NCI-H1930 (cell line): ENCODE data around the gene CYB5R4.

Source experiments
- DNase-seq, 2 experiments: peaks; one replicate each; lab custom pipeline; 2025; lab: John Stamatoyannopoulos, UW

CYB5R4 gene, protein sequence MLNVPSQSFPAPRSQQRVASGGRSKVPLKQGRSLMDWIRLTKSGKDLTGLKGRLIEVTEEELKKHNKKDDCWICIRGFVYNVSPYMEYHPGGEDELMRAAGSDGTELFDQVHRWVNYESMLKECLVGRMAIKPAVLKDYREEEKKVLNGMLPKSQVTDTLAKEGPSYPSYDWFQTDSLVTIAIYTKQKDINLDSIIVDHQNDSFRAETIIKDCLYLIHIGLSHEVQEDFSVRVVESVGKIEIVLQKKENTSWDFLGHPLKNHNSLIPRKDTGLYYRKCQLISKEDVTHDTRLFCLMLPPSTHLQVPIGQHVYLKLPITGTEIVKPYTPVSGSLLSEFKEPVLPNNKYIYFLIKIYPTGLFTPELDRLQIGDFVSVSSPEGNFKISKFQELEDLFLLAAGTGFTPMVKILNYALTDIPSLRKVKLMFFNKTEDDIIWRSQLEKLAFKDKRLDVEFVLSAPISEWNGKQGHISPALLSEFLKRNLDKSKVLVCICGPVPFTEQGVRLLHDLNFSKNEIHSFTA

DNA sequence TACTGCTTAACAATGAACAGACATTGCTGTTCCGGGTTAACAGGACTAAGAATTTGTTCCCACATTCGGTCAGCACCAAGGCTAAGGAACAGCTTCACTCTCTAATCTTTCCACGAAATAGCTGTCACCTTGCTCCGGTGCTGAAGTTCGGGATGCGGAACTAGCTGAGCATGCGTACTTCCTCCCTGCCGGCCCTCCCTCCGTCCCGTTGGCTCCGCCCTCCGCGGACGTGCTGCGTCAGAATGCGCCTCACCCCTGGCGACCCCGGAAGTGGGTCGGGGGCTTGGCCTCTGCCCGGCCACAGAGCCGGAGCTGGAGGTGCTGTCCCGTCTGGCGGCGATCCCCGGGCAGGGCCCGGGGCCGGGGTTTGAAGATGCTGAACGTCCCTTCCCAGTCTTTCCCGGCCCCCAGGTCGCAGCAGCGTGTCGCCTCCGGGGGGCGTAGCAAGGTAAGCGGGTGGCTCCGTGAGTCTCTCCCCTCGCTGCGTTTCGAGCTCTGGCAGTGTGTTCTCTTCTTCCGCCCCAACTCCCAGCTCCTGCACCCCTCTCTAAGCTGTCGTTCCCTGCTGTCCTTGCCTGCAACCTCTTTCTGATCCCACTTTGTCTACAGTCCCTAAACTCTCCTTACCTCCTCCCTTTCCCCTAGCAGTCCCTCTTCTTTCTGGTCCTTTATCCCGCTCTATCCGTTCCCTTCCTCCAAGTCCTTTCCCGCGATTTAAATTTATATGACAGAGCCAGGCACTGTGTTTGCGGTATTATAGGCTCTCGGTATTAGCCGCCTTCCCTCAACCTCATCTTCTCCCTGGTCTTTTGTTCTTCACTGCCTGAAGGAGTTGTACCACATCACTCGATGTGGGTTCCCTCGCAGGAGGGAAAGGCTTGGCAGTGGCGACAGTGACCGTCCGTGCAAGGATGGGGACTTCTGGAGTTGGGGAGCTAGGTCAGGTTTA, at the start of gene CYB5R4:
TSS of gene CYB5R4 (plus strand) at position 280 of the 949 bp plus-strand sequence. CDS start at position 374, 94 bp downstream.
- DNase-seq: peak; percentile 72 to 84

DNA sequence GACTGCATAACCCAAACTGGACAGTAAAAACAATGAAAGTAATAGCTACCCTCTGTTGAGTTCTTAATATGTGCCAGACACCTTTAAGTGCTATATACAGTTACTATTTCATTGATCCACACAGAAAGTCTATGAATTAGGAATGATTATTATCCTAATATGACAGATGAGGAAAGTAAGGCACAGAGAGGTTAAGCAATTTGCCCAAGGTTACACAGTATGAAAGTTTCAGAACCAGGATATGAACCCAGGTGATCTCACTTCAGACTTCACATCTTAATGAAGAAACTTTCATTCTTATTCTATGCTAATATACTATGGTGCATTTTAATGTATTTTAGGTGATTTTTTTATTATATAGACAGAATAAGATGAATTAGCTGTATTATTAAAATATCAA, 46.9 kb upstream of the CYB5R4 start:
- DNase-seq: no peak

DNA sequence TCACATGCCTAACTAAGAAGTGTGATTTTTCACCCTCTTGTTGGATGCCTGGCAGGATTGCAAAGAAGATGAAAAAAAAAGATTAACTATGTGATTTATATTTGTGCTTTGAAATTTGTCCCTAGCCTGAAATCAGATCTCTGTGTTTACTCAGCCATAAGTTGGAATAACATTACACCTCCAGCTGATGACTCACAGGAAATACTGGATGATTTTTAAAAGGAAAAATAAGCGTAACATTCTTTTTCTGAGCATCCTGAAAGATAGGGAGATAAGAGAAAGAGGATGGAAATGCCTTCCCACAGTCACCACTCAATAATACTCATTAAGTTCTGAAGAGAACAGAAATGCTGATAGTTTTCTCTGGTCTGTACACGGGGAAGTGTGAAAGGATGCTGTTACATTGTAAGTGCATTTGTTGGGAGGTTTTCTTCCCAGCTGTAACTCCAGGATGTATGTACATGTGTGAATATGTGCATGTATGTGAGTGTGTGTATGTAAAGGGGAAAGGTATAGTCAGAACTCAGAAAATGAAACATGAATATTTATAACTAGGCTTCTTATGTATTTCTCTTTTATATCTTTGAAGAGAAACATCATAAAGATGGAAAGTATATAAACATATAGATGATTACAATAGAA, 43.7 kb upstream of the CYB5R4 start:
- no peak for DNase-seq

DNA sequence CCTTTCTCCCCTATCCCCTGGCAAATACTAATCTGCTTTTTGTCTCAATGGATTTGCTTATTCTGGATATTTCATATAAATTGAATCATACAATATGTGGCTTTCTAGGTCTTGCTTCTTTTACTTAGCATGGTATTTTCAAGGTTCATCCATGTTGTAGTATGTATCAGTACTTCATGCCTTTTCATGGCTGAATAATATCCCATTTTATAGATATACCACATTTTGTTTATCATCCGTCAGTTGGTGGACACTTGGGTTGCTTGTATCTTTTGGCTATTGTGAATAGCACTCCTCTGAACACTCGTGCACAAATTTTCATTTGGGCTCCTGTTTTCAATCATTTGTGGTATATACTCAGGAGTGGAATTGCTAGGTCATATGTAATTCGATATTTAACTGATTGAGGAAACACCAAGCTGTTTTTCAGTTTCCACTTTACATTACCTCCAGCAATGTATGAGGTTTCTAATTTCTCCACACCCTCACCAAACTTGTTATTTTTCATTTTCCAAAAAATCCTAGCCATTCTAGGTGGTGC, 36.8 kb upstream of the CYB5R4 start:
- DNase-seq: no peak

DNA sequence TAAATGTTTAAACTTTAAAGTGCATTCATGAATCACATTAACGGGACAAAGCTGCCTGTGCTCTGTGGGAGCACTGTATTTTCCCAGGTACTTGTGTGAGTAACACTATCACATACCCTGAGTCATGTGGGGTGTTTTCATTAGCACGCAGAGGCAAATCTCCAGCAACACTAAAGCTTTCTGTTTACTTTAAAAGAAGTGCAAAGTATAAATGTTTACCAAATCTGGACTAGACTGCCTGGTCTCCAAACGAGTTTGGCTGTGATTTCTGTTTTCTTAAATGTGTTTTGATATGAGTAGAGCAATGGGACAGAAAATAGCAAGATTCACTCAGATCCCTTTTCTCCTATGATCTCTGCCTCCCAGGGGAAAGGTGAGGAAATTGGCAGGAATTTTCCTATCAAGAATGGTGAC, 35.1 kb upstream of the CYB5R4 start:
- DNase-seq: no peak

DNA sequence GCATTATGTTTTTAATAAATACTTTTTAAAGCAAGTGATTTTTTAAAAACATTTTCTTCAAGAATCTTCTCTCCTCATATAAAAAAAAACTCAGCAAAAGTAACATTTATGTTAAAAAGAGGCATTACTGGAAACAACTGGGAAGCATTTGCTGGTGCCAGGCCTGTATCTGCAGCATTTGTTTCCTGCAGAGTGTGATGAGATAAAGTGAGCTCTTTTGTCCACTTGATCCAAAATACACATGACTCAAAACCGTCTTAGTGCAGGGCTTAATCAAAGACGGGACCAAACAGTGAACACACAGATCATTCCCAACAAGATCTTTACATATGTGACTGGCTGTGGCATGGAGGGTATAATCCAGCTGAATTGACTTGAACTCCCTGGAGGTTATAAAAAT, 34.7 kb upstream of the CYB5R4 start:
- DNase-seq: no peak

DNA sequence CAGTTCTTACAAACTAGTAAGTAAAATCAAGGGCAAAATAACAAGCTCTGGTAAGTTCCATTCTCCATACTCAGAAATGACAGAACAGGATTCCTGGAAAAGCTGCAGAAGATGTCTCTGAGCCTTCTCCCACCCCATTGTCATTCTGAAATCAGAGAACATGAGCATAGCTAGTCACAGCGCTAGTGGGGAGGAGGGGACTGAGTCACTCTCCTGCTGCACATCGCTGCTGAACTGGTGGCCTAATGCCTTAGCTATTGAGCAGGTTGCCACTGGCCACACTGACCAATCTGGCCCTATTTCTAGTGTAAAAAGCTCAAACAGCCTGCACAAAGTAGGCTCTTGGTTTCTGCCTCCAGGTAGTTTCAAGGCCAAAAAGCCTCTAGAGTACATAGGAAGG, 32.4 kb upstream of the CYB5R4 start:
- no peak for DNase-seq

DNA sequence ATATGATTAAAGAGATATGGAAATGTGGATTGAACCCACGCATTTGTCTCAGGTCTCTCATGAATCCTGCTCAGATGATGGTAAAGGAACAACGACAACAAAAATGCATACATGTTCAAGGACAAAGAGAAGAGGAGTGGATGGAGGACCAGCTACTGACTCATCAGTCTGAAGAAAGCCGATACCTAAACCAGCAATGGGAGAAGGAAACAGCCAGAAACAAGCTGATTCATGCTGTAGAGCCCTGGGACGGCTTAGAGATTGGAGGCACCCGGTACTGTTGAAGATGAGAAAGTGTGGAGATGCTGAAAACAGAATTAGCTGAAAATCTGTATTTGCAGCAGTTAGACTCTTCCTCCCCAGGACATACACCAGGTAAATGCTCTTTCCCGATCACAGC, 20.8 kb upstream of the CYB5R4 start:
- no peak for DNase-seq

DNA sequence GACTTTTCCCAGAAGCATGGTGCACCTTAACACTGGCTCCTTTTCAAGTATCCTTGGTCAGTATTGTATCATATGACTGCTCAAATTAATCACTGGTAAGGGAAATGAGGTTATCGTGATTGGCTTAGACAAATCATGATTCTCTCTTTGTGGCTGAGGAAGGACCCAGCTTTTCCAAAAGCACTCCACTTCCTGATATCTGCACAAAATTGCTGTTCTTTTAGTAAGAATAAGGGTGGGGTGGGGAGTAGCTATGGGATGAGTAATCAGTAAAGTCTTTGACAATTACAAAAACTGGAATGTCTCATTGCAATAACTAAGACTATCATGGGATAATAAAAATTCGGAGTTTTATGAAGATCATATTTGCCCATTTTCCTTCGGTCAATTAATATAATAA, 15.3 kb upstream of the CYB5R4 start:
- DNase-seq: no peak

DNA sequence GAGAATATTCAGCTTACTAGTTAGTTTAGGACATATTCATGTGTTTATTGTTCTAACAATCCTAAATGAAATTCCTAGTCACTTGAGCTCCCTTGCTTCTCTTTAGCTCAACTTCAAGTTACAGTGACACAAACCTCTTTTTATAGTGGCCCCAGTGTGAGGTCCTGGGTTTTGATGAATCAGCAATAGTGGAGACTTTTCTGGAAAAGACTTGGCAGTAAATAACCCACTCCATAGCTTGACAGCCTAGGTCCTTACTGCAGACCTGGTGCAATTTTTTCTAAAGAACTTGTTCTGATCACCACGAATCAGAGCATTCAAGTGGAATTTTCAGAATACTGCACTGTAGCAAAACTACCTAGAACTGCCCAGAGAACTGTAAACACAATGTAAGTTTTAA, 13.2 kb upstream of the CYB5R4 start:
- no peak for DNase-seq

DNA sequence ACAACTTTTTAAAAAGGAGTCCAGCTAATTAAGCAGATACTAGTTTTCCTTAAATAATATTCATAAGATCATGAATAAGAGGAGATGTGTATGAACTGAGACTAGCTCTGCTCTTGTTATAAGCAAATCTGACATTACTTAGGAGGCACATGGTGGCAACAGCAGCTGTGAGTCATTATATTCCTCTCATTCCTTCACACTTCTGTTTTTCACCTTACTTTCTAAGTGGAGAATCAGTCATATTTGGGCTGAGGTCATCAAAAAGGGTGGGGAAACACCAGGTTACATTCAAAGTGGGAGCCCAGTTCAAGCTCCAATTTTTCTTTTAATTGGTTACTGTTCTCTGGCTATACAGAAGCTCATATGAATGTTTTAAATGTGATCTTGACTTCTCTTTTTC, 12.3 kb upstream of the CYB5R4 start:
- DNase-seq: no peak

DNA sequence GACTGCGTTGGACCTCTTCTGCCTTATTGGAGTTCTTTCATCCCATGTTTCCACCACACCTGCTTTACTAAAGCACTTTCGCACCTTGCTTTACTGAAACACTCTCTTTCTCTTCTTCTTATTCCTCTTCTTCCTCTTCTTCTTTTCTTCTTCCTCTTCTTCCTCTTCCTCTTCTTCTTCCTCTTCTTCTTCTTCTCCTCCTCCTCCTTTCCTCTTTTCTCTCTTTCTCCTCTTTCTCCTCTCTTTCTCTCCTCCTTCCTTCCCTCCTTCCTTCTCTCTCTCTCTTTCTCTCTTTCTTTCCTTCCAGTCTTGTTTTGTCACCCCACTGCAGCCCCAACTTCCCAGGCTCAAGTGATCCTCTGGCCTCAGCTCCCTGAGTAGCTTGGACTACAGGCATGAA, 10.4 kb upstream of the CYB5R4 start:
- DNase-seq: no peak

DNA sequence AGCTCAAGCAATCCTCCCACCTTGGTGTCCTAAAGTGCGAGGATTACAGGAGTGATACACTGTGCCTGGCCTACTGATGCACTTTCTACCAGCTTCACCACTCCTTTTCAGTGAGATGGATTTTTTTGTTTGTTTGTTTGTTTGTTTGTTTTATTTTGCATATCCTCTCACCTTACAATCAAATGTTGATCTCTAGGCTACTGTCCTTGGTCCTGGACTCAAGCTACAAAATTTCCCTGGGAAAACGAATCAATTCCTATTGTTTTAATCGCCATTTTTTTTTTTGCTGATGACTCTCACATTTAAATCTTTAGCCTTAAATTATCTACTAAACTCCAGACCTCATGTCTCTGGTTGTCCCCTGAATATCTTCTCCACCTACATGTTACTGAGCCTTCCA, 9.9 kb upstream of the CYB5R4 start:
- no peak for DNase-seq

DNA sequence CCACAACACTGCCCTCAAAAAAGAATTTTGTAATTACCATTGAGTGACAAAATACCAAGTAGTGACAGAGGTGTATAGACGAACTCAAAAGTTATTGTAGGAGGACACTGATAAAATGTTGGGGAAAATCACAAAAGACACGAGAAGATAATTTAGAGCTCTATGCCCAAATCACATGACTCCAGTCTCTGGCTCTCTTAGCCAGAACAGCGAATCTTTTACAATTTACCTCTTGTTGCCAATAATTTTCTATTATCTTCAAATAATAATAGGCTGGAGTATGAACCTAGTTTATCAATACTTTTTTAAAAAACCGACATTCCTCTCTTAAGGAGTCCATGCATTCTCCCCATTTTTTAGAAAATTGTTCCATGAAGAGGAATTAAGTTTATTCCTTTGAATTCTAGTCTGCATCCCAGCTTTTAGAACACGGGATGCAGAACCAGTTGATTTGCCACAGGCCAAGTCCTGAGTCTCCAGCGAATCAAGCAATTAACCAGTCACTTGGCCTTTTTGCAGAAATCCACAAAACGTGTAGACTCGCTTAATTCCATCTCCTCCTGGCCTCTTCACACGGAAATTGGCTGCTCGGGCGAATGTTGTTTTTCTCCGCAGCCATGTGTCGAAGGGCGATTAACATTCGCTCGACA, 6.8 kb upstream of the CYB5R4 start:
- DNase-seq: no peak

DNA sequence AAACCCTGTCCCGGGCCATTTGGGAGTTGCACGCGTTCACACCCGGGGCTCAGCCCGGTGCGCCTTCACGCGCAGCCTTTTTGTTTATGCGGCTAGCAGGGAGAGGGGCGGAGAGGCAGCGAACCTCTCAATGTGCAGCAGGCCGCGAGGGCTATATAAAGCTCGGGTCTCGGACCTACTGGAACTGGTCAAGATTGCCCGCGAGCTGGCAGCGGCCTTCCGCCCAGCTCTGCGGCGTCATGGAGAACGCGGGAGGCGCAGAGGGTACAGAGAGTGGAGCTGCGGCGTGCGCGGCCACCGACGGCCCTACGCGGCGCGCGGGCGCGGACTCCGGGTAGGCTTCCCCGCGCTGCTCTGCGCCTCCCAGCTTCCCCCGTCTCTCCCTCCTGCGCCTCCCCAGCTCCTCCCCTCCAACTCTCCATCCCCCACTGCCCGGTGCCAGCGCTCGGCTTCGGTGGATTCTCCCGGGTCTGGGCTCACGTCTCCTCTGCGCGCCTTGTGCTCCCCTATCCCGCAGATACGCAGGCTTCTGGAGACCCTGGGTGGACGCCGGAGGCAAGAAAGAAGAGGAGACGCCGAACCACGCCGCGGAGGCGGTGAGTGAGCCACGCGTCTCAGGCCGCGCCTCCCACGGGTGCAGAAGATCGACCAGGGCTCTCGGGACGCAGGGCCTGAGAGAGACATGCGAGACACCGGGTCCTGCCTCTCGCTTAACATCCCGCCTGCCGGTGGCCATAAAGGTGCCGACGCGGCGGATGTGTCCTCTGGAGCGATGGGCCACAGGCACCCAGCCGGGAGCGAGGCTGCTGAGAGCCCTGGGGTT, 6.1 kb upstream of the CYB5R4 start, which contains the start of gene RIPPLY2:
TSS of gene RIPPLY2 (plus strand) at position 183 of the 823 bp plus-strand sequence. CDS start at position 240, 57 bp downstream.
- peak; percentile 25 to 50 for DNase-seq

DNA sequence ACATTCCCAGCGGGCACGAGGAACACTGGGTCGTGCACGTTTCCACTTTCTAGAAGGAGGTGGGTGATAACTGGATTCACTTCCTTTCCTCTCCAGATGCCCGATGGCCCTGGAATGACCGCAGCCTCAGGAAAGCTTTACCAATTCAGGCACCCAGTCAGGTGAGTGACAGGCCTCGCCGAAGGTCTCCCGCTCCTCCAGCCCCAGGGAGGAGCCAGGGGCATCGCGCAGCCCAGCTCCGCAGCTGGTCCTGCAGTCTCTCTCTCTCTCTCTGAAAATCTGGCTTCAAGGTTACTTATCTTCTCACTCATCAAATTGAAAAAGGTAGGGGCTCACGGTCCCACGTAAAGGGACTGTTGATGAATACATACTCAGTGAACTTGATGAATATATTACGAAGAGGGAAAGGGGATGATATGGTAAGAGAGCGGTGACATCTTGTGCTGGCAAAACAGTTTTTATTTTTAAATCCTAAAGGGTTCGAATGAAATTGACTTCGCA, 5.4 kb upstream of the CYB5R4 start:
- DNase-seq: no peak

DNA sequence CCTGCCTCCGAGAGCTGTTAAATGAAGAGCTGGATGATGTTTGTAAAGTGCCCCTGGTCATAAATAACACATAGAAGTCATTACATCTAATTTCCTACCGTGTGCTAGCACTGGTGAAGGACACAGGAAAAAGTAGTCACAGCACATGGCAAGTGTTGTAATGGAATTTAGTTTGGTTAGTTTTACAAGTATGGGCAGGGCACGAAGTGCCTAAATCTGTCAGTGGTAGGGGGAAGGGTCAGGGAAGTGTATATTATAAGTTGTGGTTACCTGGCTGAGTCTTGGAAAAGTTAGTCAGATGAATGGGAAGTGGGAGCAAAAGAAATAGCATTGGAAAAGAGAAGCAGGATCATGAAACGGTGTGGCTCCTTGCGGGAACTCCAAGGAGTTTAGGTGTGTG, 4.7 kb upstream of the CYB5R4 start:
- DNase-seq: no peak

DNA sequence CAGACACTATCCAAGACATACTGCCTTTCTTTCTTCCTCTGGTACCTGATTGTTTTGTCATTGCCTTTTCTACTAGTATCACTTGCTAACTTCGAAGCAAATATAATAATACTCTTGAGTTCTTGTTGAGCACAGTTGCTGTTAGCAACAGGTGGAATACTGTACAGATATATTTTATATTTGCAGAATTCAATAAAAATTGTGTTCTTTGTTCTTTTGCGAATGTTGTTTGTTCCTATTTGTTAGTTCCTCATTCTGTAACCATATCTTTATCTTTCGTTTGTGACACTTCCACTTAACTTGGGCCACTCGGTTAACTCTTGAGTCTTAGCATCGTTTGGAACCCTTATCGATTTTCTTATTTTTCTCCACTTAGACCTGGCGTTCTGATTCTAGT, 868 bp downstream of the CYB5R4 start:
- no peak for DNase-seq

DNA sequence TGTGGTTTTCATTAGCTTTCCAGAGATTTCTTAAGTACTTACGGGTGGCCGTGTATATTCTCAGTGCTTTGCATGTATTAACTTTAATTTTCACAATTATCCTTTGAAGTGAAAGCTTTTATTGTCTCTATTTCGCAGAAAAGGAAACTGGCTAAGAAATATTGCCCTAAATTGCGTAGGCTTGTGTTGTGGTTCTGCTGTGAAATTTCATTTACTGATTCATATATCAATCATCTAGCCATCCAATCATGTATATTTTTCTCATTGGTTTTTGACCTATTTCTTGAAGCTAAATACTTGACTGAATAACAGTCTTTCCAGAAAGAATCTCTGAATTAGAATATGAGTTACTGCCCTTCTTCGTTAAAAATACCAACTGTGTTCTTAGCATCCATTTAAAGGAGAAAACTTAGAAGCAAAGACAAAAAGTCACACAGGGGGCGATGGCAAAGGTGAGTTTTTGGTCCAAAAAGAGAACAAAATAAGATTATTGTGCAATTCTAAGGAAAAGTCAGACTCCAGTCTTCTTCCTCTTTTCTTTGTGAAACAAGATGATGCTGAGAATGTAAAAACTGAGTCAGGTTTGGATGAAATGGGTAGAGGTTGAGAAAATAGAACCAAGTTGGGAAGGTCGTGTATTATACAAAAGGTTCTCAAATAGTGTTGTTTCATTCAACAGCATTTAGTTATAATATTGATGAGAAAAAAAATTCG, 1.4 kb downstream of the CYB5R4 start:
- DNase-seq: no peak
